ENCODE data around the gene SYT9.

The SYT9 gene

DNA sequence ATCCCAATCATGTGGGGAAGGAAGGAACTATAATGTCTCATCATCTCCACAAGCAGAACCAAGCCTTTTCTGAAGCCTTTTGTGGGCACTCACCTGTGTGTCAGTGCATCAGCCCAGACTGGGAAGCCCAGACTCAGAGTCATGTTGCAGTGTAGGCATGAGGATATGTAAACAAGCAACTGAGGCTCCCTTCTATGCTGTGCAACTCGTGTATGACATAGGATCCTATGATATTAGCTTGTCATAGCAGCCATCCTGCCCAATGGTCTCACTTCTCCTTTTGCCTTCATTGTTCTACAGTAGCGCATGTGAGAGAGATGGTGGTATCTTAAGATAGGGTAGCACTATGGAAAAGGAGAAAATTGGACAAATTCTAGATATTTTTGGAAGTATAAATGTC is 130.2 kb downstream of the SYT9 start (continued):
- TF ChIP-seq ZNF610 (tag by site-specific recombination; IDR thresholded peaks at IDR 0.05; ENCODE audit: borderline replicate concordance), result no peak
- TF ChIP-seq ZNF623 (tag by site-specific recombination; IDR thresholded peaks at IDR 0.05), result no peak
- TF ChIP-seq ZNF473 (tag by site-specific recombination; IDR thresholded peaks at IDR 0.05), result no peak

DNA sequence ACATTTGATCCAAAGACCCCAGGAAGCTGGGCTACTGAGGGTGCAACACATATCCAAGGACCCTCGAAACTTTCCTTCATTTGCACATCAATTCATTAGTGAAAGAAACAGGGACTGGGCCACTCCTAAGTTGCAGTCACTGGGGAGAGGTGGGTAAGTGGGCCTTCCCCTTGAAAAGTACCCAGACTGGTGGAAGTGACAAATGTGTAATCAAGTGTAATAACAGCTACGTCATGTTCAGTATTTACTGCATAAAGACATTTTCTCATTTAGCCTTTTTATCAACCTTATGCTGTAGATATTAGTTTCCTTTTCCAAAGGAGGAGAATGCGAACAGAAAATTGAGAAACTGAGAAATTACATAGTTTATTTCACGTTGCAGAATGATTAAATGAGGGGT is 131.7 kb downstream of the SYT9 start:
- TF ChIP-seq ZBTB8A (tag by site-specific recombination; IDR thresholded peaks at IDR 0.05), result no peak
- no peak for TF ChIP-seq ZNF777 (tag by site-specific recombination; IDR thresholded peaks at IDR 0.05; ENCODE audit: borderline replicate concordance)
- TF ChIP-seq ZNF670 (tag by site-specific recombination; IDR thresholded peaks at IDR 0.05; ENCODE audit: low read depth), result no peak
- TF ChIP-seq, protein P1, sequence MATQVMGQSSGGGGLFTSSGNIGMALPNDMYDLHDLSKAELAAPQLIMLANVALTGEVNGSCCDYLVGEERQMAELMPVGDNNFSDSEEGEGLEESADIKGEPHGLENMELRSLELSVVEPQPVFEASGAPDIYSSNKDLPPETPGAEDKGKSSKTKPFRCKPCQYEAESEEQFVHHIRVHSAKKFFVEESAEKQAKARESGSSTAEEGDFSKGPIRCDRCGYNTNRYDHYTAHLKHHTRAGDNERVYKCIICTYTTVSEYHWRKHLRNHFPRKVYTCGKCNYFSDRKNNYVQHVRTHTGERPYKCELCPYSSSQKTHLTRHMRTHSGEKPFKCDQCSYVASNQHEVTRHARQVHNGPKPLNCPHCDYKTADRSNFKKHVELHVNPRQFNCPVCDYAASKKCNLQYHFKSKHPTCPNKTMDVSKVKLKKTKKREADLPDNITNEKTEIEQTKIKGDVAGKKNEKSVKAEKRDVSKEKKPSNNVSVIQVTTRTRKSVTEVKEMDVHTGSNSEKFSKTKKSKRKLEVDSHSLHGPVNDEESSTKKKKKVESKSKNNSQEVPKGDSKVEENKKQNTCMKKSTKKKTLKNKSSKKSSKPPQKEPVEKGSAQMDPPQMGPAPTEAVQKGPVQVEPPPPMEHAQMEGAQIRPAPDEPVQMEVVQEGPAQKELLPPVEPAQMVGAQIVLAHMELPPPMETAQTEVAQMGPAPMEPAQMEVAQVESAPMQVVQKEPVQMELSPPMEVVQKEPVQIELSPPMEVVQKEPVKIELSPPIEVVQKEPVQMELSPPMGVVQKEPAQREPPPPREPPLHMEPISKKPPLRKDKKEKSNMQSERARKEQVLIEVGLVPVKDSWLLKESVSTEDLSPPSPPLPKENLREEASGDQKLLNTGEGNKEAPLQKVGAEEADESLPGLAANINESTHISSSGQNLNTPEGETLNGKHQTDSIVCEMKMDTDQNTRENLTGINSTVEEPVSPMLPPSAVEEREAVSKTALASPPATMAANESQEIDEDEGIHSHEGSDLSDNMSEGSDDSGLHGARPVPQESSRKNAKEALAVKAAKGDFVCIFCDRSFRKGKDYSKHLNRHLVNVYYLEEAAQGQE (tag by site-specific recombination; IDR thresholded peaks at IDR 0.05), result no peak
- no peak for TF ChIP-seq ZNF585B (tag by site-specific recombination; IDR thresholded peaks at IDR 0.05)
- TF ChIP-seq ZNF785 (tag by site-specific recombination; IDR thresholded peaks at IDR 0.05), result no peak
- TF ChIP-seq, protein P2, sequence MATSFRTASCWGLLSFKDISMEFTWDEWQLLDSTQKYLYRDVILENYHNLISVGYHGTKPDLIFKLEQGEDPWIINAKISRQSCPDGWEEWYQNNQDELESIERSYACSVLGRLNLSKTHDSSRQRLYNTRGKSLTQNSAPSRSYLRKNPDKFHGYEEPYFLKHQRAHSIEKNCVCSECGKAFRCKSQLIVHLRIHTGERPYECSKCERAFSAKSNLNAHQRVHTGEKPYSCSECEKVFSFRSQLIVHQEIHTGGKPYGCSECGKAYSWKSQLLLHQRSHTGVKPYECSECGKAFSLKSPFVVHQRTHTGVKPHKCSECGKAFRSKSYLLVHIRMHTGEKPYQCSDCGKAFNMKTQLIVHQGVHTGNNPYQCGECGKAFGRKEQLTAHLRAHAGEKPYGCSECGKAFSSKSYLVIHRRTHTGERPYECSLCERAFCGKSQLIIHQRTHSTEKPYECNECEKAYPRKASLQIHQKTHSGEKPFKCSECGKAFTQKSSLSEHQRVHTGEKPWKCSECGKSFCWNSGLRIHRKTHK (tag by site-specific recombination; IDR thresholded peaks at IDR 0.05), result no peak
- H3K27ac ChIP-seq (ENCODE audit: extremely low read depth, low read depth, low read length), result no peak overlapping the region
- H3K4me3 ChIP-seq (ENCODE audit: low read depth, low read length), result no peak overlapping the region
- no peaks in the 10 kb centered on the region for H3K9me3 ChIP-seq (ENCODE audit: control insufficient read depth, insufficient read depth, low read depth, low read length)
- no peaks in the 10 kb centered on the region for H3K36me3 ChIP-seq (ENCODE audit: control insufficient read depth in 2 of 2, insufficient read depth in 1 of 2, low read length in 2 of 2)
- ChIA-PET POLR2A (no interaction called here), CTCF (interaction anchor here (0.6 to 1.0 kb wide), 3 partner anchors 18 to 884 kb away, joined by 3 to 4 read pairs (median 3); no protein-coding TSS in a partner anchor)
- no peaks in the 10 kb centered on the region for H3K4me1 ChIP-seq (ENCODE audit: control insufficient read depth, insufficient read depth, low read length)

DNA sequence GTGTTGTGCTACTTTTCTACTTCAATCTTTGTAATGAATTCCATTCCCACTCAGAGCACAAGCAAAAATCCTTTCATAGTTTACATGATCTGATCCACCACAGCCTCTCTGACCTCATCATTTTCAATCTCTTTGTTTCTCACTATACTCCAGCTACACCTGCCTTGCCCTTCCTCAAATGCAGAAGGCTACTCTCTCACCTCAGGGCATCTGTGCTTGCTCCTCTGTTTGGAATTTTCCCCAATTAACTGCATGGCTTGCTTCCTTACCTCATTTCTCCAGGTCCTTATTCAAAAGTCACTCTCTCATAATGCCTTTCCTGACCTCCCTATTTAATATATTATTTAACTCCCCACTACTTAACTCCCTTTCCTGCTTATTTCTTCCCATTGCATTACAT is 133.0 kb downstream of the SYT9 start:
- no peaks in the 10 kb centered on the region for H3K4me1 ChIP-seq (ENCODE audit: control insufficient read depth, insufficient read depth, low read length)
- TF ChIP-seq ZNF354C (tag by site-specific recombination; IDR thresholded peaks at IDR 0.05; ENCODE audit: borderline replicate concordance, low read depth) (no peak), ZNF394 (tag by site-specific recombination; IDR thresholded peaks at IDR 0.05; ENCODE audit: borderline replicate concordance) (no peak), REPIN1 (tag by site-specific recombination; IDR thresholded peaks at IDR 0.05; ENCODE audit: low read depth) (no peak), ZNF830 (tag by site-specific recombination; IDR thresholded peaks at IDR 0.05; ENCODE audit: low read depth) (no peak), ZNF214 (tag by site-specific recombination; IDR thresholded peaks at IDR 0.05; ENCODE audit: borderline replicate concordance) (no peak), ZNF621 (tag by site-specific recombination; IDR thresholded peaks at IDR 0.05) (no peak), ZNF391 (tag by site-specific recombination; IDR thresholded peaks at IDR 0.05; ENCODE audit: borderline replicate concordance, low read depth) (no peak)
- TF ChIP-seq, protein P3, sequence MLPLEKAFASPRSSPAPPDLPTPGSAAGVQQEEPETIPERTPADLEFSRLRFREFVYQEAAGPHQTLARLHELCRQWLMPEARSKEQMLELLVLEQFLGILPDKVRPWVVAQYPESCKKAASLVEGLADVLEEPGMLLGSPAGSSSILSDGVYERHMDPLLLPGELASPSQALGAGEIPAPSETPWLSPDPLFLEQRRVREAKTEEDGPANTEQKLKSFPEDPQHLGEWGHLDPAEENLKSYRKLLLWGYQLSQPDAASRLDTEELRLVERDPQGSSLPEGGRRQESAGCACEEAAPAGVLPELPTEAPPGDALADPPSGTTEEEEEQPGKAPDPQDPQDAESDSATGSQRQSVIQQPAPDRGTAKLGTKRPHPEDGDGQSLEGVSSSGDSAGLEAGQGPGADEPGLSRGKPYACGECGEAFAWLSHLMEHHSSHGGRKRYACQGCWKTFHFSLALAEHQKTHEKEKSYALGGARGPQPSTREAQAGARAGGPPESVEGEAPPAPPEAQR (tag by site-specific recombination; IDR thresholded peaks at IDR 0.05), result no peak
- TF ChIP-seq, protein P4, sequence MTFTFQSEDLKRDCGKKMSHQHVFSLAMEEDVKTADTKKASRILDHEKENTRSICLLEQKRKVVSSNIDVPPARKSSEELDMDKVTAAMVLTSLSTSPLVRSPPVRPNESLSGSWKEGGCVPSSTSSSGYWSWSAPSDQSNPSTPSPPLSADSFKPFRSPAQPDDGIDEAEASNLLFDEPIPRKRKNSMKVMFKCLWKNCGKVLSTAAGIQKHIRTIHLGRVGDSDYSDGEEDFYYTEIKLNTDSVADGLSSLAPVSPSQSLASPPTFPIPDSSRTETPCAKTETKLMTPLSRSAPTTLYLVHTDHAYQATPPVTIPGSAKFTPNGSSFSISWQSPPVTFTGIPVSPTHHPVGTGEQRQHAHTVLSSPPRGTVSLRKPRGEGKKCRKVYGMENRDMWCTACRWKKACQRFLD (tag by site-specific recombination; IDR thresholded peaks at IDR 0.05), result no peak
- TF ChIP-seq, protein P5, sequence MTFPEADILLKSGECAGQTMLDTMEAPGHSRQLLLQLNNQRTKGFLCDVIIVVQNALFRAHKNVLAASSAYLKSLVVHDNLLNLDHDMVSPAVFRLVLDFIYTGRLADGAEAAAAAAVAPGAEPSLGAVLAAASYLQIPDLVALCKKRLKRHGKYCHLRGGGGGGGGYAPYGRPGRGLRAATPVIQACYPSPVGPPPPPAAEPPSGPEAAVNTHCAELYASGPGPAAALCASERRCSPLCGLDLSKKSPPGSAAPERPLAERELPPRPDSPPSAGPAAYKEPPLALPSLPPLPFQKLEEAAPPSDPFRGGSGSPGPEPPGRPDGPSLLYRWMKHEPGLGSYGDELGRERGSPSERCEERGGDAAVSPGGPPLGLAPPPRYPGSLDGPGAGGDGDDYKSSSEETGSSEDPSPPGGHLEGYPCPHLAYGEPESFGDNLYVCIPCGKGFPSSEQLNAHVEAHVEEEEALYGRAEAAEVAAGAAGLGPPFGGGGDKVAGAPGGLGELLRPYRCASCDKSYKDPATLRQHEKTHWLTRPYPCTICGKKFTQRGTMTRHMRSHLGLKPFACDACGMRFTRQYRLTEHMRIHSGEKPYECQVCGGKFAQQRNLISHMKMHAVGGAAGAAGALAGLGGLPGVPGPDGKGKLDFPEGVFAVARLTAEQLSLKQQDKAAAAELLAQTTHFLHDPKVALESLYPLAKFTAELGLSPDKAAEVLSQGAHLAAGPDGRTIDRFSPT (tag by site-specific recombination; IDR thresholded peaks at IDR 0.05), result no peak
- TF ChIP-seq, protein P6, sequence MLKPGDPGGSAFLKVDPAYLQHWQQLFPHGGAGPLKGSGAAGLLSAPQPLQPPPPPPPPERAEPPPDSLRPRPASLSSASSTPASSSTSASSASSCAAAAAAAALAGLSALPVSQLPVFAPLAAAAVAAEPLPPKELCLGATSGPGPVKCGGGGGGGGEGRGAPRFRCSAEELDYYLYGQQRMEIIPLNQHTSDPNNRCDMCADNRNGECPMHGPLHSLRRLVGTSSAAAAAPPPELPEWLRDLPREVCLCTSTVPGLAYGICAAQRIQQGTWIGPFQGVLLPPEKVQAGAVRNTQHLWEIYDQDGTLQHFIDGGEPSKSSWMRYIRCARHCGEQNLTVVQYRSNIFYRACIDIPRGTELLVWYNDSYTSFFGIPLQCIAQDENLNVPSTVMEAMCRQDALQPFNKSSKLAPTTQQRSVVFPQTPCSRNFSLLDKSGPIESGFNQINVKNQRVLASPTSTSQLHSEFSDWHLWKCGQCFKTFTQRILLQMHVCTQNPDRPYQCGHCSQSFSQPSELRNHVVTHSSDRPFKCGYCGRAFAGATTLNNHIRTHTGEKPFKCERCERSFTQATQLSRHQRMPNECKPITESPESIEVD (tag by site-specific recombination; IDR thresholded peaks at IDR 0.05), result no peak

More for the DNA sequence above, 133.0 kb downstream of the SYT9 start:
- Histone ChIP-seq H3K4me3 (ENCODE audit: low read depth, low read length) (no peak overlapping the region), H3K27ac (ENCODE audit: extremely low read depth, low read depth, low read length) (no peak overlapping the region), H3K9me3 (ENCODE audit: control insufficient read depth, insufficient read depth, low read depth, low read length) (no peaks in the 10 kb centered on the region), H3K36me3 (ENCODE audit: control insufficient read depth in 2 of 2, insufficient read depth in 1 of 2, low read length in 2 of 2) (no peaks in the 10 kb centered on the region)
- POLR2A ChIA-PET, result no interaction called here
- CTCF ChIA-PET, result interaction anchor here (0.7 kb wide), 1 partner anchor 56 kb away, joined by 3 read pairs; no protein-coding TSS in a partner anchor
